GM18526 (cell line): ENCODE results near the gene CCL27.

Experiments
- POLR2A ChIP-seq: IDR thresholded peaks from 3 replicates; pipeline ENCODE4 v1.6.1; 2011; ENCODE audit not compliant: insufficient read length; ENCODE audit errors: extremely low read depth

The CCL27 gene

DNA sequence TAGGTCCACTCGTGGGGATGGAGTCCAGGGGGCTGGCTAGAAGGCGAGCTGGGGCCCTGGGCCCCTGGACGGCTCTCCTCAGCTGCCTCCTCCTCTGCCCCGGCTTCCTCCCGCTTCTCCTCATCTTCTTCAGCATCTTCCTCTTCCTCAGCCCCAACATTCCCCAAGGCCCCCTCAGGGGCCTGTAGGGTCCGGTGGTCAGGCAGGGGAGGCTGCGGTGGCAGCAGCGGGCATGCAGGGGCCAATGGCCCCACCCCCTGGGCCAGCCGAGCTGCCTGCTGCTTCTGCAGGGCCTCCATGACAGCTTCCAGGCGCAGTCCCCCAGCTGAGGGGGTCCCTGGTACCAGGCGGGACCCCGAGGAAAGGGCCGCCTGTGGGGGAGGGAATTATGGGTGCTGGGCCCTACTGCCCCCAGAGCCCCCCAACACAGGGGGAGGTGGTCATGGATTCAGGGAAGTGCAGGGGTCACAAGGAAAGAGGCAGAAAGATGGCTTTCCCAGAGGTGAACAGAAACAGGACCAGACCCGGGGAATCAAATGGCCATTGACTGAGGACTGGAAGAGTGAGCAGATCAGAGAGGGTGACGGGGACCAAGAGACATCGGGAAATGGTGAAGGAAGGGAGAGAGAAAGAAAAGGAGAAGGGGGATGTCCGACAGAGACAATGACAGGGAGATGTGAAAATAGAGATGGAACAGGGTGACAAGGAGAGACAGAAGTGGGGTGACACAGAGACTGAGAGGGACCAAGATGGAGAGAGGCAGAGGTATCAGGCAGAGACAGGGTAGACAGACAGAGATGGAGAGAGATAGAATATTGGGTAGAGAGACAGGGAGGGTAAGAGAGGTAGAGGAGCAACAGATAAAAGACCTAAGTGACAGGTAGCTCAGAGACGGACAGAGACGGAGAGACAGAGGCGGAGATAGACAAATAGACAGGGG is 34.5 kb downstream of the CCL27 start:
- no peak for TF ChIP-seq POLR2A

DNA sequence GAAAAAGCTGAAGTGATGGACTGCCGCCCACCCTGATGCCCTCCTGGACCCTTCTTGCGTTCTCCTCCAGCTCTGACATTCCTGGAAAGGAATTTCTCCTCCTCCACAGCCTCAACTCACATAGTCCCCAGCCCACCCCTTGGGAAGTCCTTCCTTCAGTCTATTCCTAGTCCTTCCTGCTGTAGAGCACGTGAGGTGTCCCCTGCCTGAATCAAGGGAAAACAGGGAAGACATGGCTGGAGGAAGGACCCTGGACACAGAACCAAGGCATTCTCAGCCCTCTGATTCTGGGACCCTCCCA is 37.3 kb downstream of the CCL27 start:
- TF ChIP-seq POLR2A, result no peak

DNA sequence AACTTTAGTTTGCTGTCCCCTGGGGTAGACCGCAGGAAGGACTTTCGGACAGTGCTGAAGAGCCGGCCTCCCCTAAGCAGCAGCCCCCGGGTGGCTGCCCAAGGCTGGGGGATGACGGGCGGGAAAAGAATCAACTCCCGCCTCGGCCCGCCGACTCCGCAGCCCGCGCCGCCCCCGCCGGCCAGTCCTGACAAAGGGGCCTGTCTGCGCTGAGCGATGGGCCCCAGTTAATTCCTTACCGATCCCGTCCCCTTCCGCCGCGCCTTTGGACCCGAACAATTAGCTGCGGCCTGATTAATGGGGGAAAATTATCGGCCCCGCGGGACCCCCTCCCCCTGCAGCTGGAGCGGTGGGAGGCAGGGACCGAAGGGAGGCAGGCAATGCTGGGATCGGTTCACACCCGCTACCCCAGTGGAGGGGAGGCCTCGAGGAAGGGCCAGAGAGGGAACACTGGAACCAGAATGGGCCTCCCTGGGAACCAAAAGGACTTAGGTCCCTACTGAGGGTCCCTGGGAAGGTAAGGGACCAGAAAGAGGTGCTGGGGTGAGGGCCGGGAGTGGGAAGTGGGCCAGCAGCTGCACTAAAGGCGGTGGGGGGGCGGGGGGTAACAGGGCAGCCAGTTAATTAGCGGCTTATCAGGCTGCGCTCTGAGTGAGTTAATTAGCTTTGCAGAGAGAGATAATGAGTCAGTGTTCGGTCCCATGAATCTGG is 37.8 kb downstream of the CCL27 start:
- no peak for TF ChIP-seq POLR2A

- no peak for TF ChIP-seq POLR2A
These were observed 38.9 kb downstream of the CCL27 start for GRCh38 chr9:34623374-34624235.

GRCh38 chr9:34620061-34620994 is 42.1 kb downstream of the CCL27 start, which contains the start of gene DCTN3:
DCTN3 (minus strand) TSS chr9:34620495; CDS start chr9:34620464, 31 bp downstream.
- peak; percentile 71 for TF ChIP-seq POLR2A

GRCh38 chr9:34615132-34615531 is 47.3 kb downstream of the CCL27 start:
- TF ChIP-seq POLR2A, result no peak

GRCh38 chr9:34612788-34613390 is 49.6 kb downstream of the CCL27 start:
- TF ChIP-seq POLR2A, result no peak
